K562 (cell line): ENCODE data around the gene LHPP. TPM values are rescaled to one million over a fixed set of nuclear protein-coding genes. Genes with fewer than 3 reads are reported as not detected.

ENCODE experiments used
- ATAC-seq: fragments of 200-7000 bp; cut with Tn5 transposase; 3 replicates; pipeline ENCODE4 v1.9.1; 2020; ENCODE audit warnings: moderate library complexity
- BruUV-seq: library from RNA; stranded (reverse); fragments of 400-500 nt; replicated peaks from 2 replicates; lab custom pipeline; 2021; lab: Mats Ljungman, UMichigan
- CTCF ChIA-PET: fragments of 300-600 bp; formaldehyde crosslinking; extraction: SDS; loops from one replicate; lab custom pipeline; 2021; ENCODE audit warnings: low intra/inter-chr PET ratio; lab: Yijun Ruan, JAX
- POLR2A ChIA-PET: fragments of 300-600, 350-650 bp; sonication (Branson Sonifier 250); formaldehyde crosslinking; extraction: SDS; loops from one replicate; lab custom pipeline; 2021; ENCODE audit warnings: antibody characterized with exemption, inconsistent platforms; lab: Yijun Ruan, JAX
- DNase-seq, 4 experiments: peaks; one replicate each; pipeline versions ENCODE4 v3.0.0 to v3.0.0-alpha.2; 2011 to 2018; ENCODE audit warnings: low spot score in 3 of 4, mixed read lengths in 3 of 4; ENCODE audit errors: extremely low read depth in 1 of 4
- FAIRE-seq: peaks from 2 replicates; lab custom pipeline; 2011; peaks lifted over from hg19 to GRCh38; lab: Jason Lieb, UNC
- H2AFZ ChIP-seq: 2 replicates; pipeline ENCODE4 v1.6.0; 2011; ENCODE audit warnings: low read depth, low read length, control low read depth, inconsistent platforms
- H3K27ac ChIP-seq: fragments of 200-600 bp; 3 replicates; pipeline ENCODE4 v1.8.0; 2011; ENCODE audit warnings: low read depth, mild to moderate bottlenecking, control low read depth, inconsistent platforms, low read length, moderate library complexity, mixed read lengths; ENCODE audit errors: extremely low read depth
- H3K27me3 ChIP-seq, 2 experiments: fragments of 300-600 bp in 1 of 2; 2 replicates in 1 of 2; 3 replicates in 1 of 2; pipeline versions ENCODE4 v1.6.0 to v1.8.0; 2011; ENCODE audit warnings: inconsistent platforms in 2 of 2, low read length in 2 of 2, mild to moderate bottlenecking in 1 of 2, mixed read lengths in 1 of 2, moderate library complexity in 1 of 2; ENCODE audit not compliant: control insufficient read depth in 2 of 2, insufficient read depth in 2 of 2
- H3K36me3 ChIP-seq: fragments of 300-600 bp; 3 replicates; pipeline ENCODE4 v1.8.0; 2011; ENCODE audit warnings: mild to moderate bottlenecking, low read length, inconsistent platforms; ENCODE audit not compliant: control insufficient read depth, insufficient read depth
- H3K4me1 ChIP-seq, 2 experiments: fragments of 200-600 bp in 1 of 2; replicated peaks in 1 of 2; 2 replicates in 1 of 2; 3 replicates in 1 of 2; pipeline versions ENCODE4 v1.5.1 to v1.8.0; 2011; ENCODE audit warnings: inconsistent platforms in 2 of 2, low read length in 2 of 2, mild to moderate bottlenecking in 1 of 2, mixed read lengths in 1 of 2, moderate library complexity in 1 of 2; ENCODE audit not compliant: control insufficient read depth in 2 of 2, insufficient read depth in 2 of 2
- H3K4me2 ChIP-seq: 2 replicates; pipeline ENCODE4 v1.6.1; 2011; ENCODE audit warnings: low read length, control low read depth, inconsistent platforms, mixed read lengths; ENCODE audit not compliant: insufficient read depth
- H3K4me3 ChIP-seq: fragments of 200-600 bp; sonication (generic), shearing (Covaris generic); 2 replicates; pipeline ENCODE4 v1.5.1; 2016; ENCODE audit warnings: control low read depth, inconsistent platforms
- H3K79me2 ChIP-seq: fragments of 200-600 bp; 3 replicates; pipeline ENCODE4 v1.8.0; 2011; ENCODE audit warnings: low read length, inconsistent platforms; ENCODE audit not compliant: control insufficient read depth, insufficient read depth
- H3K9ac ChIP-seq, 2 experiments: 2 replicates each; pipeline versions ENCODE4 v1.6.0 to v1.6.1; 2011; ENCODE audit warnings: low read depth in 2 of 2, low read length in 2 of 2, control low read depth in 1 of 2, inconsistent platforms in 1 of 2, mild to moderate bottlenecking in 1 of 2, mixed read lengths in 1 of 2; ENCODE audit not compliant: insufficient read depth in 1 of 2
- H3K9me1 ChIP-seq: one replicate; pipeline ENCODE4 v1.6.0; 2011; ENCODE audit warnings: inconsistent platforms, mild to moderate bottlenecking, low read length, moderate library complexity; ENCODE audit not compliant: control insufficient read depth, insufficient read depth
- H3K9me3 ChIP-seq: replicated peaks from 2 replicates; pipeline ENCODE4 v1.5.1; 2011; ENCODE audit warnings: low read depth, low read length, inconsistent platforms; ENCODE audit not compliant: control insufficient read depth, insufficient read depth
- H4K20me1 ChIP-seq: replicated peaks from 2 replicates; pipeline ENCODE4 v1.6.1; 2011; ENCODE audit warnings: low read length, inconsistent platforms, mixed read lengths; ENCODE audit not compliant: control insufficient read depth, insufficient read depth
- ATF1 ChIP-seq, 2 experiments: fragments of 450-650 bp in 1 of 2; IDR thresholded peaks; 2 replicates each; pipeline ENCODE4 v1.6.1; 2016; ENCODE audit warnings: missing compliant biosample characterization in 1 of 2, missing genetic modification characterization in 1 of 2
- ATF3 ChIP-seq, 2 experiments: fragments of 450-650 bp in 1 of 2; sonication (generic) in 1 of 2; formaldehyde crosslinking in 1 of 2; IDR thresholded peaks in 1 of 2; conservative IDR thresholded peaks in 1 of 2; 2 replicates each; pipeline versions ENCODE4 v1.6.1 to v1.8.1; 2016 to 2023; ENCODE audit warnings: mild to moderate bottlenecking in 2 of 2, moderate library complexity in 2 of 2, inconsistent platforms in 1 of 2, missing genetic modification reagents in 1 of 2
- ATF7 ChIP-seq: fragments of 450-650 bp; IDR thresholded peaks from 2 replicates; pipeline ENCODE4 v1.7.1; 2014; ENCODE audit warnings: mild to moderate bottlenecking, moderate library complexity
- JUND ChIP-seq, 2 experiments: IDR thresholded peaks; 2 replicates in 1 of 2; 3 replicates in 1 of 2; pipeline ENCODE4 v1.6.1; 2011; ENCODE audit warnings: borderline replicate concordance in 2 of 2, low read depth in 2 of 2, low read length in 2 of 2, improper control_type of control experiment in 1 of 2, missing biosample characterization in 1 of 2, missing genetic modification characterization in 1 of 2, missing genetic modification reagents in 1 of 2
- MCM5 ChIP-seq: fragments of 450-650 bp; IDR thresholded peaks from 2 replicates; pipeline ENCODE4 v1.6.1; 2016; ENCODE audit warnings: low read depth
- NFIC ChIP-seq: fragments of 450-650 bp; IDR thresholded peaks from 2 replicates; pipeline ENCODE4 v1.6.1; 2017; ENCODE audit warnings: mild to moderate bottlenecking, inconsistent platforms
- NFXL1 ChIP-seq: fragments of 450-650 bp; formaldehyde crosslinking; IDR thresholded peaks from 2 replicates; pipeline ENCODE4 v1.4.0; 2021; ENCODE audit warnings: mild to moderate bottlenecking
- TAF15 ChIP-seq: fragments of 200-400 bp; formaldehyde crosslinking; IDR thresholded peaks from 2 replicates; pipeline ENCODE4 v1.6.1; 2017; ENCODE audit warnings: mild to moderate bottlenecking, low read depth, low read length, moderate library complexity
- WGBS: fragments of 100-300 bp; shearing (Covaris generic); methylation state at CpG from one replicate; pipeline ENCODE4 v1.1.6; 2016; ENCODE audit warnings: low coverage, mixed read lengths; ENCODE audit not compliant: insufficient coverage; ENCODE audit errors: missing lambda C conversion rate; 5-methylcytosine and 5-hydroxymethylcytosine counted together
- in situ Hi-C: fragments of 300-500 bp; cut with MboI; formaldehyde crosslinking; loops from 4 replicates; pipeline ENCODE4 v1.15.0; 2018; ENCODE audit warnings: inconsistent platforms, mixed read lengths
- intact Hi-C: fragments of 100-400 bp; cut with micrococcal nuclease; formaldehyde crosslinking; loops from 2 replicates; pipeline ENCODE4 v1.14.2; 2022
- polyA plus RNA-seq, 8 experiments: library from polyadenylated mRNA; depleted of rRNA in 4 of 8; stranded (reverse) in 5 of 8; unstranded in 3 of 8; fragments of >200 nt; fragmentation: Nextera tagmentation in 2 of 8; fragmentation: Illumina TruSeq in 1 of 8; extraction: Ambion mirVana in 2 of 8; extraction: Trizol in 1 of 8; gene quantifications; 2 replicates each; pipeline versions ENCODE4 v1.2.1 to v1.2.3, GENCODE V29; 2011 to 2014; ENCODE audit warnings: inconsistent platforms in 1 of 8, missing spikeins in 1 of 8
- total RNA-seq, 7 experiments: library from RNA; depleted of rRNA in 6 of 7; stranded (reverse); fragments of >200 nt in 6 of 7; fragmentation: Illumina TruSeq in 2 of 7; extraction: Trizol in 2 of 7; gene quantifications; 2 replicates each; pipeline versions ENCODE4 v1.2.1 to v1.2.3, GENCODE V29; 2011 to 2021; ENCODE audit warnings: low replicate concordance in 1 of 7

The LHPP gene
- total and polyA plus RNA-seq, 9 of the 15 experiments (the other 6 are each of a cell fraction or from before 2014, with no cell fraction given): 0.34 to 7.4 (median 3.0) TPM

GRCh38 chr10:124541076-124541903 is 79.7 kb downstream of the LHPP start:
- no peaks in the 10 kb centered on the region for H3K79me2 ChIP-seq
- in situ Hi-C loops: no loop called here
- peaks cover 0 to 59% of the 10 kb centered on the region in 2 experiments; a peak in 2 of 5 replicates for H3K4me1 ChIP-seq
- H3K4me2 ChIP-seq: no peak overlapping the region
- POLR2A ChIA-PET: interaction anchor here (0.6 kb wide), 1 partner anchor 200 kb away, joined by 3 read pairs; no protein-coding TSS in a partner anchor
- TF ChIP-seq NFXL1 (no peak), TAF15 (no peak), ATF3 (IDR thresholded peaks at IDR 0.05) (peak; percentile 62), ATF3 (CRISPR knock-in tag; conservative IDR thresholded peaks at IDR 0.05) (no peak), JUND (IDR thresholded peaks at IDR 0.05; ENCODE audit: borderline replicate concordance, low read depth, low read length) (0 out of 2 replicates have a peak, but pooled peaks have one; percentile 6), JUND (tag; IDR thresholded peaks at IDR 0.05; ENCODE audit: borderline replicate concordance, low read depth, low read length) (no peak), ATF1 (CRISPR knock-in tag; IDR thresholded peaks at IDR 0.05) (no peak), ATF1 (tag; IDR thresholded peaks at IDR 0.05) (peak; percentile 31), ATF7 (peak; percentile 60; the same call in 1 of the 2 replicates), NFIC (peak; percentile 57), MCM5 (no peak)
- H4K20me1 ChIP-seq: no peaks in the 10 kb centered on the region; the same call in none of the 2 replicates
- intact Hi-C loops: loop anchor here (10.0 kb wide), 1 partner anchor 134 kb away; no protein-coding TSS in a partner anchor
- no peak overlapping the region; the same call in 1 of the 2 replicates for H2AFZ ChIP-seq
- H3K27me3 ChIP-seq: peaks cover 0 to 17% of the 10 kb centered on the region in 2 experiments; a peak in 2 of 5 replicates
- WGBS: 28% methylated on average over 10 of the region's 23 CpGs
- FAIRE-seq (no peak), DNase-seq (peak in 3 of 4 experiments; percentile 11 to 30 (median 21)), ATAC-seq (no peak)
- no peak overlapping the region for H3K4me3 ChIP-seq
- H3K9me3 ChIP-seq: no peaks in the 10 kb centered on the region
- H3K9me1 ChIP-seq: no peaks in the 10 kb centered on the region
- no peak overlapping the region for H3K9ac ChIP-seq
- no TSS peak for BruUV-seq
- H3K36me3 ChIP-seq: no peaks in the 10 kb centered on the region
- no peak overlapping the region for H3K27ac ChIP-seq
- CTCF ChIA-PET: interaction anchor here (1.1 to 2.1 kb wide), 3 partner anchors 200 to 286 kb away, joined by 4 to 15 read pairs (median 14); no protein-coding TSS in a partner anchor
